HL-60 (cell line): ENCODE results near the gene TCAP.

Experiments used
- DNase-seq, 2 experiments: peaks; one replicate each; pipeline ENCODE4 v3.0.0-alpha.2; 2010 to 2020; ENCODE audit warnings: low read depth in 1 of 2, low spot score in 1 of 2
- H3K27ac ChIP-seq: fragments of 250-450 bp; sonication (Bioruptor Pico); replicated peaks from 2 replicates; pipeline ENCODE4 v1.5.1; 2020; ENCODE audit warnings: mild to moderate bottlenecking, moderate library complexity
- H3K27me3 ChIP-seq: fragments of 250-450 bp; sonication (Bioruptor Pico); 2 replicates; pipeline ENCODE4 v1.5.1; 2021; ENCODE audit warnings: mild to moderate bottlenecking, moderate library complexity; ENCODE audit not compliant: insufficient read depth, poor library complexity, severe bottlenecking
- H3K4me3 ChIP-seq: replicated peaks from 2 replicates; pipeline ENCODE4 v1.5.1; 2011; ENCODE audit warnings: mild to moderate bottlenecking, control low read depth, low read length; ENCODE audit not compliant: insufficient read depth
- CTCF ChIP-seq: IDR thresholded peaks from one replicate; pipeline ENCODE4 v1.5.1; 2011; ENCODE audit warnings: low read length, control low read depth, inconsistent platforms; ENCODE audit not compliant: insufficient read depth
- GABPA ChIP-seq: IDR thresholded peaks from 2 replicates; pipeline ENCODE4 v1.6.1; 2012; ENCODE audit warnings: low read depth
- POLR2AphosphoS5 ChIP-seq: IDR thresholded peaks from 2 replicates; pipeline ENCODE4 v1.6.1; 2012; ENCODE audit warnings: low read depth
- SPI1 ChIP-seq: IDR thresholded peaks from 2 replicates; pipeline ENCODE4 v1.6.1; 2012; ENCODE audit warnings: low read depth, mild to moderate bottlenecking, borderline replicate concordance
- long read RNA-seq: library from polyadenylated mRNA; unstranded; transcript quantifications from one replicate; pipeline ENCODE4 v2.0.0, GENCODE V29; 2020
- TF ChIP-seq, protein P1 (sequence below): IDR thresholded peaks from 2 replicates; pipeline ENCODE4 v1.6.1; 2012; ENCODE audit warnings: low read depth; ENCODE audit not compliant: insufficient replicate concordance

TCAP gene, protein sequence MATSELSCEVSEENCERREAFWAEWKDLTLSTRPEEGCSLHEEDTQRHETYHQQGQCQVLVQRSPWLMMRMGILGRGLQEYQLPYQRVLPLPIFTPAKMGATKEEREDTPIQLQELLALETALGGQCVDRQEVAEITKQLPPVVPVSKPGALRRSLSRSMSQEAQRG
- long read RNA-seq: 0 reads

- H3K4me3 ChIP-seq: no peak within 1 kb of the TSS
- H3K27me3 ChIP-seq: peaks cover 33% of the 10 kb centered on the region
- no peak within 1 kb of the TSS for H3K27ac ChIP-seq
- DNase-seq: no peak
- TF ChIP-seq CTCF (no peak), GABPA (no peak), SPI1 (no peak), POLR2AphosphoS5 (no peak)
- TF ChIP-seq, protein P1, sequence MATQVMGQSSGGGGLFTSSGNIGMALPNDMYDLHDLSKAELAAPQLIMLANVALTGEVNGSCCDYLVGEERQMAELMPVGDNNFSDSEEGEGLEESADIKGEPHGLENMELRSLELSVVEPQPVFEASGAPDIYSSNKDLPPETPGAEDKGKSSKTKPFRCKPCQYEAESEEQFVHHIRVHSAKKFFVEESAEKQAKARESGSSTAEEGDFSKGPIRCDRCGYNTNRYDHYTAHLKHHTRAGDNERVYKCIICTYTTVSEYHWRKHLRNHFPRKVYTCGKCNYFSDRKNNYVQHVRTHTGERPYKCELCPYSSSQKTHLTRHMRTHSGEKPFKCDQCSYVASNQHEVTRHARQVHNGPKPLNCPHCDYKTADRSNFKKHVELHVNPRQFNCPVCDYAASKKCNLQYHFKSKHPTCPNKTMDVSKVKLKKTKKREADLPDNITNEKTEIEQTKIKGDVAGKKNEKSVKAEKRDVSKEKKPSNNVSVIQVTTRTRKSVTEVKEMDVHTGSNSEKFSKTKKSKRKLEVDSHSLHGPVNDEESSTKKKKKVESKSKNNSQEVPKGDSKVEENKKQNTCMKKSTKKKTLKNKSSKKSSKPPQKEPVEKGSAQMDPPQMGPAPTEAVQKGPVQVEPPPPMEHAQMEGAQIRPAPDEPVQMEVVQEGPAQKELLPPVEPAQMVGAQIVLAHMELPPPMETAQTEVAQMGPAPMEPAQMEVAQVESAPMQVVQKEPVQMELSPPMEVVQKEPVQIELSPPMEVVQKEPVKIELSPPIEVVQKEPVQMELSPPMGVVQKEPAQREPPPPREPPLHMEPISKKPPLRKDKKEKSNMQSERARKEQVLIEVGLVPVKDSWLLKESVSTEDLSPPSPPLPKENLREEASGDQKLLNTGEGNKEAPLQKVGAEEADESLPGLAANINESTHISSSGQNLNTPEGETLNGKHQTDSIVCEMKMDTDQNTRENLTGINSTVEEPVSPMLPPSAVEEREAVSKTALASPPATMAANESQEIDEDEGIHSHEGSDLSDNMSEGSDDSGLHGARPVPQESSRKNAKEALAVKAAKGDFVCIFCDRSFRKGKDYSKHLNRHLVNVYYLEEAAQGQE: no peak
Measured at GRCh38 chr17:39664581-39665561, at the start of gene TCAP. TSS of gene TCAP (plus strand) at chr17:39665349. CDS start at chr17:39665360, 11 bp downstream.

DNA sequence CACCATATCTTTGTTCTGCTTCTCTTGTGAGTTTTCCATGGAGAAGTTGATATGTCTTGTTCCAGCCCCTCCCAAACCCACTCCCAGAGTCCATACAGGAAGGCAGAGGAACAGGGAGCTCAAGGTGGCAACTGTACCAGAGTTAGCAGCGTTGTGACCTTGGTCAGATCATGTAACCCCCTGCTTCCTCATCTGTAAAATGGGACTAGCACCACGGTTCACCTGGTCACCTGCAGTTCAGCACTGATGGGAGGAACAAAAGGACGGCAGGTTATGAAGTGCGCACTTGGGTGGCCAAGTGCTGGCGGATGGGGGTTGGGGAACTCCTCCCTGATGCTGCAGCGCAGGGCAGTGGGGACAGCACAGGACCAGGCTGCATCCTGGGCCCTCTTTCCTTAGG, 49.7 kb upstream of the TCAP start:
- TF ChIP-seq GABPA (no peak), CTCF (no peak), SPI1 (no peak), POLR2AphosphoS5 (no peak)
- TF ChIP-seq, protein P1: no peak
- no peak for DNase-seq
- H3K27me3 ChIP-seq: no peaks in the 10 kb centered on the region
- H3K4me3 ChIP-seq: no peak overlapping the region
- H3K27ac ChIP-seq: no peak overlapping the region

DNA sequence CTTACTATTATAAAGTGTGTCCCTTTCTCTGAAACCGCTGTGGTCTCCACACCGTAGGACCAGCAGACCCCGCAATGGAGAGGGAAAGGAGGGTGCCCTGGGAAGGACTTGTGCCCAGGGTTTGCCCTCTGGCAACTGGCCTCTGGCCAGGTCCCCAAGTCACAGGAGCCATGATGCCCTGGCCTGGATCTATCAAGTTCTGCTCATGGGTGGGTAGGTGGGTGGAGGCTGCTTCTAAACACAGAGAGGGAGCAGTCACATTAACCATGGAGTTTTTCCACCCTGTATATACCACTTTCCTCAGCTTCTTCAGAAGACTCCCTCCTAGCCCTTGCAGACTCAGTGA, 48.1 kb upstream of the TCAP start:
- DNase-seq: no peak
- TF ChIP-seq SPI1 (no peak), GABPA (no peak)
- Histone ChIP-seq H3K27me3 (no peaks in the 10 kb centered on the region), H3K4me3 (no peak overlapping the region), H3K27ac (no peak overlapping the region)

DNA sequence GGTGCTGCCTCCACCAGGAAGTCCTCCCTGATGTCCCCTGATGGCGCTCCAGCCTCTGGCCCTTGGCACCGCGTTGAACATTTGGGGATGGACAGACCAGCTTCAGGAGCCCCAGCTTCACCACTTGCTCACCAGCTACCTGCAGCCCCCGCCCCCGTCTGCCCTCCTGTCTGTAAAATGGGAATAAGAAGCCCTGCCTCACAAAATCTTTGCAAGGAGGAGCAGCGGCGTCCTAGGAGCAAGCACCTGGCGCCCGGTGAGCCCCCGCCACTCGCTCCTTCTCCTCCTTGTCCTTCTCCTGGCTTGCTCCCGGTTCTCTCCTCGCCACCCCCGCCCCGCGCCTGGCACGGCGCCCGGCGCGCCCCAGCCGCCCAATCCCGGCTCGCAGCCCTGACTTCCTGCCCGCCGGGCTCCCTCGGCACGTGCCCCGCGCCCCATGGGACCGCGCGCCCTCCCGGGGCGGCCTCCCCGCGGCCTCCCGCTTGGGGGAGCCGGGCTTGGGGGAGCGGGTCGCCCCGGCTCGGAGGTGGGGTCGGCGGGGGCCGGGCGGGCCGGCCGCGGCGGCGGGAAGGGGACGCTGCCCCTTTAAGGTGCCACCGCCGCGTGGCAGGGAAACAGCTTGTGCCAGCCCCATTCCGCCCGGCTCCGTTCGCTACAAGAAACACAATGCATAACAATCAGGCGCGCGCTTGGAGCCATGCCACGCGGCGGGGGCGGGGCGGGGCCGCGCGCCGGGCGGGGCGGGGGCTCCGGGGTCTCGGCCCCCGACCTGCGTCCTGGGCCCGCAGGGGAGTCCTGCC, 47.5 kb upstream of the TCAP start:
- Histone ChIP-seq H3K27ac (no peak overlapping the region), H3K4me3 (peak overlapping the region; percentile 54), H3K27me3 (no peaks in the 10 kb centered on the region)
- TF ChIP-seq POLR2AphosphoS5 (no peak), GABPA (no peak), CTCF (no peak), SPI1 (no peak)
- TF ChIP-seq, protein P1: peak; percentile 33
- peak; percentile 59 to 60 for DNase-seq
